Esophagus muscularis mucosa (tissue), 4 donors: Measurements from ENCODE around the gene ATF7IP.
"Not testable (repeated sequence)": the region's sequence is repeated elsewhere in the genome, so short reads cannot be mapped to it uniquely, and the experiment has no call there.

Experiments used
- EP300 ChIP-seq: sonication (generic); formaldehyde crosslinking; IDR thresholded peaks from one replicate; pipeline ENCODE4 v1.6.1; 2017; ENCODE audit warnings: antibody characterized with exemption
- POLR2A ChIP-seq: fragments of 450-650 bp; IDR thresholded peaks from one replicate; pipeline ENCODE4 v1.6.1; 2017; ENCODE audit warnings: antibody characterized with exemption, moderate library complexity, mild to moderate bottlenecking, low read depth
- POLR2AphosphoS5 ChIP-seq, 2 donors: sonication (generic); formaldehyde crosslinking; IDR thresholded peaks; one replicate each; pipeline ENCODE4 v1.6.1; 2017; ENCODE audit warnings: antibody characterized with exemption in 2 of 2
- TF ChIP-seq, protein P1 (sequence below), 3 experiments: fragments of 200-600 bp in 2 of 3; fragments of 450-650 bp in 1 of 3; sonication (generic) in 2 of 3; IDR thresholded peaks; one replicate each; pipeline ENCODE4 v1.5.1; 2017 to 2019; ENCODE audit warnings: antibody characterized with exemption in 3 of 3, mild to moderate bottlenecking in 2 of 3, moderate library complexity in 1 of 3

DNA sequence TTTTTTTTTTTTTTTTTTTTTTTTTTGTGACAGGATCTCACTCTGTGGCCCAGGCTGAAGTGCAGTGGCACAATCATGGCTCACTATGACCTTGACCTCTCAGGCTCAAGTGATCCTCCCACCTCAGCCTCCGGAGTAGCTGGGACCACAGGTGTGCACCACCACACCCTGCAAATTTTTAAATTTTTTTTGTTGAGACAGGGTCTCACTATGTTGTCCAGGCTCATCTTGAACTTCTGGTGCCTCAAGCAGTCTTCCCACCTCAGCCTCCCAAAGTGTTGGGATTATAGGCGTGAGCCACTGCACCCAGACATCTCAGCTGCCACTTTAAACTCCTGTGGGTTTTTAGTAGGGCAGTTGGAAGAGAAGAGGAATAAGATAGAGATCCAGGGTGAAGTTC is 39.9 kb downstream of the ATF7IP start:
- TF ChIP-seq, protein P1, sequence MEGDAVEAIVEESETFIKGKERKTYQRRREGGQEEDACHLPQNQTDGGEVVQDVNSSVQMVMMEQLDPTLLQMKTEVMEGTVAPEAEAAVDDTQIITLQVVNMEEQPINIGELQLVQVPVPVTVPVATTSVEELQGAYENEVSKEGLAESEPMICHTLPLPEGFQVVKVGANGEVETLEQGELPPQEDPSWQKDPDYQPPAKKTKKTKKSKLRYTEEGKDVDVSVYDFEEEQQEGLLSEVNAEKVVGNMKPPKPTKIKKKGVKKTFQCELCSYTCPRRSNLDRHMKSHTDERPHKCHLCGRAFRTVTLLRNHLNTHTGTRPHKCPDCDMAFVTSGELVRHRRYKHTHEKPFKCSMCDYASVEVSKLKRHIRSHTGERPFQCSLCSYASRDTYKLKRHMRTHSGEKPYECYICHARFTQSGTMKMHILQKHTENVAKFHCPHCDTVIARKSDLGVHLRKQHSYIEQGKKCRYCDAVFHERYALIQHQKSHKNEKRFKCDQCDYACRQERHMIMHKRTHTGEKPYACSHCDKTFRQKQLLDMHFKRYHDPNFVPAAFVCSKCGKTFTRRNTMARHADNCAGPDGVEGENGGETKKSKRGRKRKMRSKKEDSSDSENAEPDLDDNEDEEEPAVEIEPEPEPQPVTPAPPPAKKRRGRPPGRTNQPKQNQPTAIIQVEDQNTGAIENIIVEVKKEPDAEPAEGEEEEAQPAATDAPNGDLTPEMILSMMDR (IDR thresholded peaks at IDR 0.05): not testable (repeated sequence)
- TF ChIP-seq POLR2A; EP300; POLR2AphosphoS5 (IDR thresholded peaks at IDR 0.05): not testable (repeated sequence)
